Astrocyte (in vitro differentiated cells and primary cell): ENCODE measurements around the gene FHIP1B. TPM values are rescaled to one million over a fixed set of nuclear protein-coding genes. Genes with fewer than 3 reads are reported as not detected.

Experiments
- DNase-seq: peaks from one replicate; pipeline ENCODE4 v3.0.0-alpha.2; 2010; ENCODE audit warnings: low read depth
- FAIRE-seq: peaks from 2 replicates; lab custom pipeline; 2011; peaks lifted over from hg19 to GRCh38; lab: Jason Lieb, UNC
- H2AFZ ChIP-seq: 2 replicates; pipeline ENCODE4 v1.6.0; 2012; ENCODE audit warnings: low read depth, low read length, inconsistent platforms
- H3K27ac ChIP-seq: 2 replicates; pipeline ENCODE4 v1.5.1; 2011; ENCODE audit warnings: low read depth, low read length, inconsistent platforms
- H3K27me3 ChIP-seq: 2 replicates; pipeline ENCODE4 v1.6.0; 2011; ENCODE audit warnings: low read length, inconsistent platforms; ENCODE audit not compliant: insufficient read depth
- H3K36me3 ChIP-seq: 2 replicates; pipeline ENCODE4 v1.5.1; 2011; ENCODE audit warnings: low read length, inconsistent platforms; ENCODE audit not compliant: insufficient read depth
- H3K4me1 ChIP-seq: 2 replicates; pipeline ENCODE4 v1.5.1; 2011; ENCODE audit warnings: low read length, inconsistent platforms; ENCODE audit not compliant: insufficient read depth
- H3K4me2 ChIP-seq: 2 replicates; pipeline ENCODE4 v1.6.0; 2012; ENCODE audit warnings: low read length, inconsistent platforms
- H3K4me3 ChIP-seq: 2 replicates; pipeline ENCODE4 v1.5.1; 2011; ENCODE audit warnings: low read depth, mild to moderate bottlenecking, low read length, inconsistent platforms; ENCODE audit not compliant: insufficient read depth
- H3K79me2 ChIP-seq: 2 replicates; pipeline ENCODE4 v1.6.0; 2012; ENCODE audit warnings: mild to moderate bottlenecking, low read length, inconsistent platforms; ENCODE audit not compliant: insufficient read depth
- H3K9ac ChIP-seq: 2 replicates; pipeline ENCODE4 v1.6.0; 2012; ENCODE audit warnings: mild to moderate bottlenecking, low read length, inconsistent platforms
- H3K9me3 ChIP-seq: 2 replicates; pipeline ENCODE4 v1.5.1; 2012; ENCODE audit warnings: low read depth, mild to moderate bottlenecking, low read length, inconsistent platforms; ENCODE audit not compliant: insufficient read depth
- H4K20me1 ChIP-seq: 2 replicates; pipeline ENCODE4 v1.6.0; 2012; ENCODE audit warnings: low read length, inconsistent platforms; ENCODE audit not compliant: insufficient read depth
- H3K27ac Mint-ChIP-seq: one replicate; pipeline ENCODE4 v1.8.0; 2021; ENCODE audit warnings: mild to moderate bottlenecking, mixed read lengths; ENCODE audit not compliant: unreplicated experiment
- H3K27me3 Mint-ChIP-seq: one replicate; pipeline ENCODE4 v1.8.0; 2021; ENCODE audit warnings: low read depth, mixed read lengths; ENCODE audit not compliant: unreplicated experiment
- H3K36me3 Mint-ChIP-seq: one replicate; pipeline ENCODE4 v1.8.0; 2021; ENCODE audit warnings: low read depth, mixed read lengths; ENCODE audit not compliant: unreplicated experiment
- H3K4me1 Mint-ChIP-seq: one replicate; pipeline ENCODE4 v1.8.0; 2021; ENCODE audit warnings: low read depth, mixed read lengths; ENCODE audit not compliant: unreplicated experiment
- H3K4me3 Mint-ChIP-seq: one replicate; pipeline ENCODE4 v1.8.0; 2021; ENCODE audit warnings: mild to moderate bottlenecking, moderate library complexity, mixed read lengths; ENCODE audit not compliant: unreplicated experiment
- H3K9me3 Mint-ChIP-seq: one replicate; pipeline ENCODE4 v1.8.0; 2021; ENCODE audit warnings: mild to moderate bottlenecking, mixed read lengths; ENCODE audit not compliant: unreplicated experiment
- EZH2 ChIP-seq: IDR thresholded peaks from 2 replicates; pipeline ENCODE4 v1.6.1; 2012; ENCODE audit warnings: mild to moderate bottlenecking, low read length, inconsistent platforms; ENCODE audit not compliant: insufficient read depth
- total RNA-seq: library from RNA; stranded (reverse); gene quantifications from 2 replicates; pipeline ENCODE4 v1.2.1, GENCODE V29; 2021
- TF ChIP-seq, protein P1 (sequence below): IDR thresholded peaks from 2 replicates; pipeline ENCODE4 v1.5.1; 2011; ENCODE audit warnings: low read depth, mild to moderate bottlenecking, inconsistent platforms, low read length, moderate library complexity; ENCODE audit not compliant: insufficient read depth

FHIP1B gene
- total RNA-seq, 1 donor from 2014 or later: 19.6 TPM

DNA sequence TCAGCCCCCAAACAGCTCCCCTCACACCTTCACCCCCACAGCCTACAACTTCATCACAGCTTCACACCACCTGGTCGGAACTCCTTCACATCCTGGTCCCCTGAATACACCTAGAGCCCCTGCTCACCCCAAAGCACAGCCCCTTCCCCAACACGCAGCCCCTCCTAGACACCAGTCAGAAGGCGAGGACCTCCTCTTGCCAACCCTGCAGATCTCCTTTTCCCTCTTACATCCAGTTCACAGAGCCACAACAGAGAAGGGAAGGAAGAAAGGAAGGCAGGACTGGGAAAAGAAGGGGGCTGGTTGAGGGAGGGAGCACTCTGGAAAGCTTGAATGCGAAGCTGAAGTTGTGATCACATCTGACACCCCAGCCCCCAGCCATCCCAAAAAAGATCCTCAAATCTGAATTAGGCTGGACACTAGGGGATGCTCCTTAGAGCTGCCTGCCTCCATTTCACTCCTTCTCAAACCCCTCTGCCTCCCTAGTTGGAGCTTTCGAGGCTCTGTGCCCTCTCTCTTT, 25.8 kb upstream of the FHIP1B start:
- peaks cover 65% of the 10 kb centered on the region for H3K27me3 ChIP-seq
- Mint-ChIP-seq H3K4me3 (no peak overlapping the region), H3K27me3 (peaks cover 14% of the 10 kb centered on the region), H3K27ac (no peak overlapping the region), H3K4me1 (peaks cover 3% of the 10 kb centered on the region), H3K9me3 (no peaks in the 10 kb centered on the region), H3K36me3 (no peaks in the 10 kb centered on the region)
- no peaks in the 10 kb centered on the region for H3K79me2 ChIP-seq
- H4K20me1 ChIP-seq: no peaks in the 10 kb centered on the region
- FAIRE-seq (no peak), DNase-seq (no peak)
- no peak overlapping the region for H3K4me2 ChIP-seq
- H3K9ac ChIP-seq: no peak overlapping the region
- no peak overlapping the region for H2AFZ ChIP-seq
- TF ChIP-seq, protein P1, sequence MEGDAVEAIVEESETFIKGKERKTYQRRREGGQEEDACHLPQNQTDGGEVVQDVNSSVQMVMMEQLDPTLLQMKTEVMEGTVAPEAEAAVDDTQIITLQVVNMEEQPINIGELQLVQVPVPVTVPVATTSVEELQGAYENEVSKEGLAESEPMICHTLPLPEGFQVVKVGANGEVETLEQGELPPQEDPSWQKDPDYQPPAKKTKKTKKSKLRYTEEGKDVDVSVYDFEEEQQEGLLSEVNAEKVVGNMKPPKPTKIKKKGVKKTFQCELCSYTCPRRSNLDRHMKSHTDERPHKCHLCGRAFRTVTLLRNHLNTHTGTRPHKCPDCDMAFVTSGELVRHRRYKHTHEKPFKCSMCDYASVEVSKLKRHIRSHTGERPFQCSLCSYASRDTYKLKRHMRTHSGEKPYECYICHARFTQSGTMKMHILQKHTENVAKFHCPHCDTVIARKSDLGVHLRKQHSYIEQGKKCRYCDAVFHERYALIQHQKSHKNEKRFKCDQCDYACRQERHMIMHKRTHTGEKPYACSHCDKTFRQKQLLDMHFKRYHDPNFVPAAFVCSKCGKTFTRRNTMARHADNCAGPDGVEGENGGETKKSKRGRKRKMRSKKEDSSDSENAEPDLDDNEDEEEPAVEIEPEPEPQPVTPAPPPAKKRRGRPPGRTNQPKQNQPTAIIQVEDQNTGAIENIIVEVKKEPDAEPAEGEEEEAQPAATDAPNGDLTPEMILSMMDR: no peak
- TF ChIP-seq EZH2: no peak
- no peaks in the 10 kb centered on the region for H3K36me3 ChIP-seq
- no peak overlapping the region for H3K27ac ChIP-seq
- no peak overlapping the region for H3K4me3 ChIP-seq
- H3K9me3 ChIP-seq: no peaks in the 10 kb centered on the region
- peaks cover 5% of the 10 kb centered on the region for H3K4me1 ChIP-seq

DNA sequence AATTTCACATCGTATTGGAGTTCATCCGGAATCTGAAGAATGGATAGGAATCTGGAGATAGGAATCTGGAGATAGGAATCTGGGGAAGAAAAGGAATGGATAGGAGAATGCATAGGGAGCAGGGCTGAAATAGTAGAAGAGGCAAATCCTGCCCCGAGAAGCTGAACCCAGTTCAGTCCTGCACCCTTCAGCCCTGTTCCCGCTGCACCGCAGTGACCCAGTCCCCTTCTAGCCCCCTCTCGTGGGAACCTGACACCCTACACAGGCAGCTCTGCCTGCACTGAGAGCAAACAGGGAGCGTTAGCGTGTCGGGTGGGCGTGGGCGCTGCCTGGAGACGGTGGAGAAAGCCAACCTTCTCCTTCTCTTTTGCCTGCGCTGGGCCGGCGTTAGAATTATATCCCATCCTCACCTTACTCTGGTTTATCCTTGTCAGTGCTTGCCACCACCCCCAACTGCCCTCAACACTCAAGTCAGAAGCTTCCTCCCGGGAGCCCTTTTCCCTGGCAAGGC, 24.2 kb upstream of the FHIP1B start:
- peak overlapping the region; percentile 73 for H3K4me3 Mint-ChIP-seq

DNA sequence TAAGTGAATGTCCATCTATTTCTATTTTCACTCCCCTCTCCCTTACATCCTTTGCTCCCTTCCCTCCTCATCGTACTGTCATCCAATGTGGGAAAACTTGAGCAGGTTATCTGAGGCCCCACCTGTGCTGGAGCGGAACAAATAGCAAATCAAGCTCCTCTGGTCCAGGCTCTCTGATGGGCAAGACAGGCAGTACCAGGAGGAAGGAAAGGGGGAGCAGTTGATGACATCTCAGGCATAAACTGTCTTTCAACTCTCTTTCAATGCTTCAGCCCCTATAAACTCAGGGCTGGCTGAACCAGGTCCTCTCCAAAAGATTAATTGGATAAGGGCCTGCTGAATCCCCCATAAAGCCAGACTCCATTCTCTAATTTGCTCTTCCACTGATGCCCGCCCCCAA, 23.7 kb upstream of the FHIP1B start:
- H2AFZ ChIP-seq: no peak overlapping the region
- Mint-ChIP-seq H3K9me3 (no peaks in the 10 kb centered on the region), H3K4me3 (no peak overlapping the region), H3K4me1 (peaks cover 3% of the 10 kb centered on the region), H3K36me3 (no peaks in the 10 kb centered on the region), H3K27ac (no peak overlapping the region), H3K27me3 (peaks cover 5% of the 10 kb centered on the region)
- H3K79me2 ChIP-seq: no peaks in the 10 kb centered on the region
- TF ChIP-seq, protein P1: no peak
- TF ChIP-seq EZH2: no peak
- H3K9me3 ChIP-seq: no peaks in the 10 kb centered on the region
- no peak overlapping the region for H3K4me2 ChIP-seq
- H3K4me1 ChIP-seq: peaks cover 5% of the 10 kb centered on the region
- H3K4me3 ChIP-seq: no peak overlapping the region
- no peaks in the 10 kb centered on the region for H4K20me1 ChIP-seq
- H3K9ac ChIP-seq: no peak overlapping the region
- DNase-seq: no peak
- no peaks in the 10 kb centered on the region for H3K36me3 ChIP-seq
- FAIRE-seq: no peak
- peaks cover 62% of the 10 kb centered on the region for H3K27me3 ChIP-seq
- H3K27ac ChIP-seq: no peak overlapping the region

More for the DNA sequence above, 24.2 kb upstream of the FHIP1B start:
- Histone ChIP-seq H3K4me2 (peak overlapping the region; percentile 77), H3K4me1 (peaks cover 5% of the 10 kb centered on the region), H3K27me3 (peaks cover 62% of the 10 kb centered on the region), H3K9me3 (no peaks in the 10 kb centered on the region), H3K9ac (no peak overlapping the region), H3K79me2 (no peaks in the 10 kb centered on the region), H3K36me3 (no peaks in the 10 kb centered on the region), H4K20me1 (no peaks in the 10 kb centered on the region), H3K4me3 (no peak overlapping the region), H2AFZ (peak overlapping the region; percentile 32), H3K27ac (no peak overlapping the region)
- H3K9me3 Mint-ChIP-seq: no peaks in the 10 kb centered on the region
- TF ChIP-seq EZH2: no peak
- TF ChIP-seq, protein P1: no peak
- peaks cover 3% of the 10 kb centered on the region for H3K4me1 Mint-ChIP-seq
- no peak for DNase-seq
- peaks cover 5% of the 10 kb centered on the region for H3K27me3 Mint-ChIP-seq
- H3K27ac Mint-ChIP-seq: no peak overlapping the region
- no peaks in the 10 kb centered on the region for H3K36me3 Mint-ChIP-seq
- no peak for FAIRE-seq
